Ramos (cell line): Measurements from ENCODE around the gene LRFN4.

Source experiments
- in situ Hi-C: fragments of 300-500 bp; cut with MboI; formaldehyde crosslinking; loops from one replicate; pipeline ENCODE4 v1.14.3; 2022; ENCODE audit warnings: low sequenced_read_pairs; ENCODE audit not compliant: unreplicated experiment

Gene LRFN4

GRCh38 chr11:66857234-66857926 lies 516 bp downstream of the LRFN4 start:
- in situ Hi-C loops = no loop called here

- in situ Hi-C loops = no loop called here
Measured at GRCh38 chr11:66857927-66858185, 992 bp downstream of the LRFN4 start.

- in situ Hi-C loops = no loop called here
Measured at GRCh38 chr11:66858186-66858938, 1.5 kb downstream of the LRFN4 start.

GRCh38 chr11:66858939-66859685 lies 2.2 kb downstream of the LRFN4 start:
- in situ Hi-C loops = no loop called here

GRCh38 chr11:66859686-66860448 lies 3.0 kb downstream of the LRFN4 start:
- in situ Hi-C loops = no loop called here

GRCh38 chr11:66860449-66860831 lies 3.6 kb downstream of the LRFN4 start:
- in situ Hi-C loops = no loop called here

GRCh38 chr11:66861038-66861773 lies 4.3 kb downstream of the LRFN4 start:
- in situ Hi-C loops = no loop called here

GRCh38 chr11:66861774-66862558 lies 5.1 kb downstream of the LRFN4 start:
- in situ Hi-C loops = no loop called here

- in situ Hi-C loops = no loop called here
Measured at GRCh38 chr11:66862559-66863037, 5.7 kb downstream of the LRFN4 start.

- in situ Hi-C loops = no loop called here
Measured at GRCh38 chr11:66863428-66864125, 6.7 kb downstream of the LRFN4 start.

- in situ Hi-C loops = no loop called here
Measured at GRCh38 chr11:66864172-66864901, 7.5 kb downstream of the LRFN4 start.

- in situ Hi-C loops = no loop called here
Measured at GRCh38 chr11:66864924-66865697, 8.2 kb downstream of the LRFN4 start.

- in situ Hi-C loops = no loop called here
Measured at GRCh38 chr11:66866007-66866406, 9.1 kb downstream of the LRFN4 start.

GRCh38 chr11:66866511-66866986 lies 9.7 kb downstream of the LRFN4 start:
- in situ Hi-C loops = no loop called here

- in situ Hi-C loops = no loop called here
Measured at GRCh38 chr11:66867425-66868040, 10.7 kb downstream of the LRFN4 start.

- in situ Hi-C loops = no loop called here
Measured at GRCh38 chr11:66868082-66868725, 11.3 kb downstream of the LRFN4 start.
